HG02973 (cell line): Measurements from ENCODE around the gene NINJ2.

Experiments used
- ATAC-seq: cut with Tn5 transposase; IDR thresholded peaks from one replicate; pipeline ENCODE4 v1.9.1; 2021; ENCODE audit warnings: moderate library complexity; ENCODE audit not compliant: unreplicated experiment

The NINJ2 gene

GRCh38 chr12:571795-572531 lies 91.3 kb downstream of the NINJ2 start:
- ATAC-seq, result no peak

DNA sequence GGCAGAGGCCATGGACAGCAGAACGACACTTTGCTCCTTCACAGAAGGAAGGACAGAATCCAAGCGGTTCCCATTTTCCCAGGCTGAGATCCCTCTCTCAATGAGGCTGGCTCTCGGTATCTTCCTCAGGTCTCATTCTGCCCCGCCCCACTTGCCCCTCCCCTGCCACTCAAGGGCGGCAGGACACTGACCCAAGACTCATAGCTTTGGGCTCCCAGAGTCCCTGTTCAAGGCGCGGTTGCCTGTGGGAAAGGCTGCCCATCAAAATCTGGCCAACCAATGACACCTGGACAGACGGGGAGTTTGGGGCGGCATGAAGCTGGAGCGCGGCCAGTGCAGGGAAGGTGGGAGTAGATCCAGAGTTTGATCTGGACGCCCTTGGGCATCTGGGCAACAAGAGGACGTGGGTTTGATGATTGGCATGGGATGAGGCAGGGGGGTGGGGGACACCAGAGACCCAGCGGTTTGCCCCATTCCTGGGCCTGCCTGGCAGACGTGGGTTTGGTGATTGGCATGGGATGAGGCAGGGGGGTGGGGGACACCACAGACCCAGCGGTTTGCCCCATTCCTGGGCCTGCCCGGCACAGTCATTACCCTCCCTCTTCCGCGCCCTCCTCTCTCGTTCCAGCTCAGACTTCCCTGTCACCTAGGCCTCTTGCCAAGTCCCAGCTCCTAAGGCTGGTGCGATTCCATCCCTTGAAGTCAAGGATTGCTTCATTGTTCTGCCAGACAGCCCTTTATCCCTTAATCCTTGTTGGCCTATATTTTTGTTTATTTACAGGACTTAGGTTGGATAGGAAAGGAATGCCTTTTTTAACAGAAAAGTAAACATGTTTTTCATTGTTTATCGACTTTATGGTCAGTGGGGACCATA lies 92.1 kb downstream of the NINJ2 start:
- no peak for ATAC-seq

- ATAC-seq, result no peak
Observed at GRCh38 chr12:570435-570920, 92.8 kb downstream of the NINJ2 start.

DNA sequence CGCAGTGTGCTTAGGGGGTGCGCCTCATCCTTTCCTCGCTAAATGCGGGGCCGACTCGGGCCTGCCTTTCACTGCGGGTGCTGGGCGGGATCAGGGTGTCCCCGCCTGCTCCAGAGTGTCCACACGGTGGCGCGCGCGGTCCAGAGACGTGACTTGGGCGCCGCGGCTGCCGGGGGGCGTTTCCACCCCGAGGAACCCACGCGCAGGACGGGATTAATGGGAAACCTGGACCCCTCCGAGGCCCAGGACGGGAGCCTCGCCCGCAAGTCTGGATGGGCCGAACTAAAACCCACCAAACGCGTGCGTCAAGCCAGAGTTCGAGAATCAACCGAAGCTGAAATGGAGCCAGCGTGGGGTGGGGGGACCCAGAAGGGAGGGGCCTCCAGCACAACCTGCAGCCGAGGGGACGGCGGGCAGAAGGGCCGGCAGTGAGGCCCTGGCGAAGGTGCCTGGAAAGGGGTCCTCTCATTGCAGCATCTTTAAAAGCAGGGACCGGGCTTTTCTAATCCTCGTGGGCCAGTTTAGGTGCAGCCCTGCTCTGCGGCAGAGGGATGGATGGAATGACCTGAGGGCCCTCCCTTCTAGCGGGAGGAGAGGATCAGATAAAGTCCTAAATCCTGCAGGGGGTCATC lies 93.3 kb downstream of the NINJ2 start:
- no peak for ATAC-seq

GRCh38 chr12:569091-569676 lies 94.1 kb downstream of the NINJ2 start:
- ATAC-seq, result no peak

DNA sequence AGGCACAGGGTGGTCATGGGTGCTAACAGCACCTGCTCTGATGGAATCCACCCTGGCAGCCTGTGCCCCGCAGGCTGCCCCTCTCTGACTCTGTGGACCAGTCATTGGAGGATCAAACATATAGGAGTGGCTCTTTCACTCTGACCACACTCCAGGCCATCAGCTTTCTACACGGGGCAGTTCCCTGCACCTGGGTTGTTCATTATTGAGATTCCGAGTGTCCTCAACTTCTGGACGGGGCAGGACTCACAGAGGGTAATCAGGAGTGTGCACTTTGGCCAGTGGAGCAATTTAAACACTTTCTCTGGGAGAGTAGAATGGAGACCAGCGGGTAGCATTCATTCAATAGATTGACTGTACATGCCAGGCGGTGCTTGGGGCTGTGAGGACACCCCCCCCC lies 94.8 kb downstream of the NINJ2 start:
- ATAC-seq, result no peak

DNA sequence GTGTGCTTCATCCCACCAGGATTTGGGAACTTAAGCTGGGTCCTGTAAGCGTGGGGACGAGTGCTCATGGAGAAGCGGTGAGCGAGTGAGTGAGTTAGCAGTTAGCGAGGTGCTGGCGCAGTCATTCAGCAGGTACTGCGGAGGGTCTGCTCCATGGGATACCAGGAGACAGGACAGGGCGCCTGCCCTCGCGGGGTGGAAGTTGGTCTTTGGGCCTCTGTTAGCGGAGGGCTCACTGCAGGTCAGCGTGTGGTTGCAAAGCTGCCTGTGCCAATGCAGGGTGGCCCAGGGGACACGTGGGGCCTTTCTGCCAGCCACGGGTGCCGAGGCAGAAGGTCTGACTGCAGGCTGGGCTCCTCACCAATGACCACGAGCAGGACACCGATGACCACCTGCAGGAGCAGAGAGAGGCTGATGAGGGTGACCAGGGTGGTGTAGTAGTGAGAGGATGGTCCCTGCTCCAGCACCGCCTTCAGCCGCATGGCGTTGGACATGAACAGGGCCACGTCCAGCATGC lies 97.6 kb downstream of the NINJ2 start:
- ATAC-seq, result no peak

- no peak for ATAC-seq
Observed at GRCh38 chr12:565161-565560, 98.1 kb downstream of the NINJ2 start.

DNA sequence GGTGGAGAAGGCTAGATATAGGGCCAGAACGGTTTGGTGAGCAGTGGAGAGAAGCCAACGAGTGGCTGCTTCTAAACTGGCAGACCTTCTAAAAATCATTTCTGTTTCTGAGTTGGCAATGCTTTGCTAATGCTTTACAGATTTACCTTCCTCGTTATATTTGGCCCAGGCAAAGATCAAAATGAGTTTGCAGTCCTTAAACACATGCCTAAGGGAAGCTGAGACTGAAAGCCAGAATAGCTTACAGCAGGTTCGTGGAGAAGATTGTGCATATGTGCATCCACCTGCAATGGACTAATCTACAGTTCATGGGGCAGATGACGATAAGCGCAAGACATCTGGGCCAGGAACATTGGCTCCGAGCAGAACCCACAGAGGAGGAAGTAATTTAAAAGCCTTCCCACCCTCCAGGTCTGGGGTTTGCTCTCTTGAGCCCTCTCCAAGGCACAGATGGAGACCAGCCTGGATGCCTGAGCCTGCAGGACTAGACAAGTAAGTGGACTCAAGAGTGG lies 99.4 kb downstream of the NINJ2 start:
- no peak for ATAC-seq

GRCh38 chr12:563250-563781 lies 99.9 kb downstream of the NINJ2 start:
- ATAC-seq, result no peak

GRCh38 chr12:562634-563033 lies 100.6 kb downstream of the NINJ2 start:
- no peak for ATAC-seq

GRCh38 chr12:561908-562593 lies 101.2 kb downstream of the NINJ2 start:
- ATAC-seq, result no peak

- ATAC-seq, result no peak
Observed at GRCh38 chr12:561391-561705, 101.9 kb downstream of the NINJ2 start.

- ATAC-seq, result no peak
Observed at GRCh38 chr12:560691-561390, 102.4 kb downstream of the NINJ2 start.

GRCh38 chr12:559906-560455 lies 103.3 kb downstream of the NINJ2 start:
- ATAC-seq, result no peak

GRCh38 chr12:559208-559905 lies 103.9 kb downstream of the NINJ2 start:
- no peak for ATAC-seq

DNA sequence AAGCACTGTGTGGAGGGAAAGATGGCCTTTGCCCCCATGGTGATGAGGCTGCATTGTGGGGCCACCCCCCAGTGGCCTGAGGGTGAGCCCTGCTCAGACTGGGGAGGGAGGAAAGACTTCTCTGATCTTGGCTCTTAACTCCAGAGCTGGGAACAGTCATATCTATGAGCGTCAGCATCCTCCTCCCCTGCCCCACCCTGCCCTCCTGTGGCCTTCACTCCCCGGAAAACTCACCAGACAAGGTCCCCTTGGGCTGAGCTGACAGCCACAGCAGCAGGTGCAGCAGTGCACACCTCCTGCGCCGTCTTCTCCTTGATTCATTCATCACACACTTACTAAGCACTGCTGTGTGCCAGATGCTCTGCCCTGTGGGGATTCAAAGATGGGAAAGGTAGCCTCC lies 104.7 kb downstream of the NINJ2 start:
- no peak for ATAC-seq

DNA sequence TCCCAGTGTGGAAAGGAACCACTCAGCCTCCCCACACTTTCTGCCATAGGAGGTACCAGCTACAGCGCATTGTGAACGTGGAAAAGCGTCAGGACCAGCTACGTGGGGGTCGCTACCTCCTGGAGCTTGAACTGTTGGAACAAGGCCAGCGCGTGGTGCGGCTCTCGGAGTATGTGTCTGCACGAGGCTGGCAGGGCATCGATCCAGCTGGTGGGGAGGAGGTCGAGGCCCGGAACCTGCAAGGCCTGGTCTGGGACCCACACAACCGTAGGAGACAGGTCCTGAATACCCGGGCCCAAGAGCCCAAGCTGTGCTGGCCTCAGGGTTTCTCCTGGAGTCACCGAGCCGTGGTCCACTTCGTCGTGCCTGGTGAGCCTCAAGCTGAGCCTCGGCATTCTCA lies 106.7 kb downstream of the NINJ2 start:
- no peak for ATAC-seq

DNA sequence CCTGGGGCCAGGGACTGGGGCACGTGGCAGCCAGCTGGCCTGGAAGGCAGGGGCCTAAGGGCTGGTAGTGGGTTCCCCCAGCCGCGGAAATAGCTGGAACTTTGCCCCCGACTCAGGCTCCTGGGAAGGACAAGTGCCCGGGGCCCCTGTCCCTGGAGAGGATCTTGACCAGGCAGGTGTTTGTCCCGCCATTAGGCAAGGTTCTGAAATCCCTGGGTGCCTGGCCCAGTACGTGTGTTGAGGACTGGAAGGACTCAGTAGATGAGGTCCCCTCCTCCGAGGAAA lies 109.3 kb downstream of the NINJ2 start:
- no peak for ATAC-seq
